Measurements from ENCODE around the gene MXI1. TPM values are rescaled to one million over a fixed set of nuclear protein-coding genes. Genes with fewer than 3 reads are reported as not detected.

The MXI1 gene
- total RNA-seq, 3 donors from 2014 or later (not counting 1 experiment from before 2014, with no cell fraction given), result 11.2 to 14.1 (median 13.6) TPM

DNA sequence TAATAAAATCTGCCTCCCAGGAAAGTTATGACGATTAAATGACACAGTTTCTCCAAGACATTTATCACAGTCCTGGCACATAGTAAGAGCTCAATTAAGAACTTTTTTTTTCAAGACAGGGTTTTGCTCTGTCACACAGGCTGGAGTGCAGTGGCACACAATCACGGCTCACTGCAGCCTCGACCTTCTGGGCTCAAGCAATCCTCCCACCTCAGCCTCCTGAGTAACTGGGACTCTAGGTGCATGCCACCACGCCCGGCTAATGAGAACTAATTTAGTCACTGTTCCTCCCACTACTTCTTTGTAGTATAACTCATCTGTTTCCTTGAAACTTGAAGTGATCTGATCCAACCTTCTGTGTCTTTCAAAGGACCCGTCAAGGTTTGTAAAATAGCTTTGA, 42.2 kb upstream of the MXI1 start:
- H3K4me1 Mint-ChIP-seq, result peaks cover 0 to 15% of the 10 kb centered on the region in 2 donors
- Histone ChIP-seq H3K27me3 (ENCODE audit: control insufficient read depth, insufficient read depth, low read length) (peaks cover 77% of the 10 kb centered on the region), H3K9me3 (ENCODE audit: control insufficient read depth, insufficient read depth, low read length) (no peaks in the 10 kb centered on the region), H3K27ac (ENCODE audit: low read length) (no peak overlapping the region), H3K4me1 (ENCODE audit: control insufficient read depth, insufficient read depth, low read length) (peaks cover 10% of the 10 kb centered on the region), H3K36me3 (ENCODE audit: control insufficient read depth, insufficient read depth, low read length) (no peaks in the 10 kb centered on the region), H3K4me3 (ENCODE audit: low read length) (no peak overlapping the region)
- DNase-seq, result no peak
- no peaks in the 10 kb centered on the region for H3K36me3 Mint-ChIP-seq
- H3K9me3 Mint-ChIP-seq, result no peaks in the 10 kb centered on the region
- ATAC-seq, result no peak
- 74% methylated on average over 5 of the region's 6 CpGs for WGBS (ENCODE audit: insufficient coverage)
- no peak overlapping the region for H3K4me3 Mint-ChIP-seq
- intact Hi-C loops (cut with micrococcal nuclease), result no loop called here
- H3K27ac Mint-ChIP-seq, result no peak overlapping the region
- TF ChIP-seq, protein P1, sequence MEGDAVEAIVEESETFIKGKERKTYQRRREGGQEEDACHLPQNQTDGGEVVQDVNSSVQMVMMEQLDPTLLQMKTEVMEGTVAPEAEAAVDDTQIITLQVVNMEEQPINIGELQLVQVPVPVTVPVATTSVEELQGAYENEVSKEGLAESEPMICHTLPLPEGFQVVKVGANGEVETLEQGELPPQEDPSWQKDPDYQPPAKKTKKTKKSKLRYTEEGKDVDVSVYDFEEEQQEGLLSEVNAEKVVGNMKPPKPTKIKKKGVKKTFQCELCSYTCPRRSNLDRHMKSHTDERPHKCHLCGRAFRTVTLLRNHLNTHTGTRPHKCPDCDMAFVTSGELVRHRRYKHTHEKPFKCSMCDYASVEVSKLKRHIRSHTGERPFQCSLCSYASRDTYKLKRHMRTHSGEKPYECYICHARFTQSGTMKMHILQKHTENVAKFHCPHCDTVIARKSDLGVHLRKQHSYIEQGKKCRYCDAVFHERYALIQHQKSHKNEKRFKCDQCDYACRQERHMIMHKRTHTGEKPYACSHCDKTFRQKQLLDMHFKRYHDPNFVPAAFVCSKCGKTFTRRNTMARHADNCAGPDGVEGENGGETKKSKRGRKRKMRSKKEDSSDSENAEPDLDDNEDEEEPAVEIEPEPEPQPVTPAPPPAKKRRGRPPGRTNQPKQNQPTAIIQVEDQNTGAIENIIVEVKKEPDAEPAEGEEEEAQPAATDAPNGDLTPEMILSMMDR (IDR thresholded peaks at IDR 0.05), result no peak
- H3K27me3 Mint-ChIP-seq (ENCODE audit: low read depth in 2 of 2), result peaks cover 62 to 79% of the 10 kb centered on the region in 2 donors

GRCh38 chr10:110167149-110167548, 40.3 kb upstream of the MXI1 start:
- intact Hi-C loops (cut with micrococcal nuclease), result no loop called here
- Histone ChIP-seq H3K27ac (ENCODE audit: low read length) (no peak overlapping the region), H3K9me3 (ENCODE audit: control insufficient read depth, insufficient read depth, low read length) (no peaks in the 10 kb centered on the region), H3K27me3 (ENCODE audit: control insufficient read depth, insufficient read depth, low read length) (peaks cover 73% of the 10 kb centered on the region), H3K36me3 (ENCODE audit: control insufficient read depth, insufficient read depth, low read length) (no peaks in the 10 kb centered on the region), H3K4me1 (ENCODE audit: control insufficient read depth, insufficient read depth, low read length) (peaks cover 10% of the 10 kb centered on the region), H3K4me3 (ENCODE audit: low read length) (no peak overlapping the region)
- Mint-ChIP-seq H3K4me1 (peaks cover 0 to 15% of the 10 kb centered on the region in 2 donors), H3K9me3 (no peaks in the 10 kb centered on the region), H3K4me3 (no peak overlapping the region), H3K27me3 (ENCODE audit: low read depth in 2 of 2) (peaks cover 66 to 84% of the 10 kb centered on the region in 2 donors), H3K27ac (no peak overlapping the region), H3K36me3 (no peaks in the 10 kb centered on the region)
- ATAC-seq, result no peak
- DNase-seq, result no peak
- 92% methylated on average over 4 of the region's 7 CpGs for WGBS (ENCODE audit: insufficient coverage)
- TF ChIP-seq, protein P1 (IDR thresholded peaks at IDR 0.05), result no peak

GRCh38 chr10:110168601-110169481, 38.6 kb upstream of the MXI1 start:
- intact Hi-C loops (cut with micrococcal nuclease), result no loop called here

More at GRCh38 chr10:110168601-110169481, 38.6 kb upstream of the MXI1 start:
- Histone ChIP-seq H3K27me3 (ENCODE audit: control insufficient read depth, insufficient read depth, low read length) (peaks cover 57% of the 10 kb centered on the region), H3K4me3 (ENCODE audit: low read length) (no peak overlapping the region), H3K27ac (ENCODE audit: low read length) (no peak overlapping the region), H3K36me3 (ENCODE audit: control insufficient read depth, insufficient read depth, low read length) (no peaks in the 10 kb centered on the region), H3K9me3 (ENCODE audit: control insufficient read depth, insufficient read depth, low read length) (no peaks in the 10 kb centered on the region), H3K4me1 (ENCODE audit: control insufficient read depth, insufficient read depth, low read length) (peaks cover 6% of the 10 kb centered on the region)
- ATAC-seq (peak in 1 of 3 donors; percentile 37), DNase-seq (no peak)
- no peaks in the 10 kb centered on the region for H3K36me3 Mint-ChIP-seq
- H3K27me3 Mint-ChIP-seq (ENCODE audit: low read depth in 2 of 2), result peaks cover 65 to 80% of the 10 kb centered on the region in 2 donors
- H3K4me3 Mint-ChIP-seq, result no peak overlapping the region
- H3K9me3 Mint-ChIP-seq, result no peaks in the 10 kb centered on the region
- TF ChIP-seq, protein P1 (IDR thresholded peaks at IDR 0.05), result no peak
- 1% methylated on average over 8 of the region's 10 CpGs for WGBS (ENCODE audit: insufficient coverage)
- H3K4me1 Mint-ChIP-seq, result peaks cover 0 to 15% of the 10 kb centered on the region in 2 donors
- no peak overlapping the region for H3K27ac Mint-ChIP-seq

All from natural killer cell (primary cell).